Erythroblast (primary cell): ENCODE measurements around the gene ASCC1.
A peak's percentile ranks its signal among the peaks of the same experiment; 100 is the strongest.

ENCODE experiments used
- DNase-seq, 2 experiments: peaks; one replicate each; lab custom pipeline; 2025; lab: John Stamatoyannopoulos, UW
- GATA1 ChIP-seq: IDR thresholded peaks from 2 replicates; pipeline ENCODE4 v1.6.1; 2011; ENCODE audit warnings: low read depth, mild to moderate bottlenecking, control low read depth, low read length, moderate library complexity
- POLR2A ChIP-seq: IDR thresholded peaks from 2 replicates; pipeline ENCODE4 v1.6.1; 2011; ENCODE audit warnings: mild to moderate bottlenecking, low read length

The ASCC1 gene

GRCh38 chr10:72062832-72063702, 153.0 kb downstream of the ASCC1 start:
- TF ChIP-seq GATA1 = no peak
- no peak for TF ChIP-seq POLR2A
- DNase-seq = no peak

GRCh38 chr10:72062382-72062781, 153.7 kb downstream of the ASCC1 start:
- DNase-seq = no peak
- TF ChIP-seq GATA1 (no peak), POLR2A (no peak)

GRCh38 chr10:72061930-72062329, 154.1 kb downstream of the ASCC1 start:
- TF ChIP-seq POLR2A (no peak), GATA1 (no peak)
- DNase-seq = no peak

- DNase-seq = peak in 1 of 2 experiments; percentile 9
- TF ChIP-seq GATA1 = no peak
- no peak for TF ChIP-seq POLR2A
These were observed 154.6 kb downstream of the ASCC1 start for GRCh38 chr10:72061491-72061890.

- DNase-seq = no peak
- no peak for TF ChIP-seq GATA1
- TF ChIP-seq POLR2A = no peak
These were observed 155.9 kb downstream of the ASCC1 start for GRCh38 chr10:72059843-72060822.

- TF ChIP-seq POLR2A (no peak), GATA1 (no peak)
- no peak for DNase-seq
These were observed 156.9 kb downstream of the ASCC1 start for GRCh38 chr10:72058989-72059842.

GRCh38 chr10:72058347-72058898, 157.7 kb downstream of the ASCC1 start:
- no peak for DNase-seq
- no peak for TF ChIP-seq POLR2A
- no peak for TF ChIP-seq GATA1

- DNase-seq = no peak
- no peak for TF ChIP-seq GATA1
- no peak for TF ChIP-seq POLR2A
These were observed 158.9 kb downstream of the ASCC1 start for GRCh38 chr10:72056932-72057751.

GRCh38 chr10:72056113-72056512, 160.0 kb downstream of the ASCC1 start:
- TF ChIP-seq GATA1 (no peak), POLR2A (no peak)

GRCh38 chr10:72053690-72054089, 162.4 kb downstream of the ASCC1 start:
- DNase-seq = no peak
- TF ChIP-seq POLR2A = no peak
- no peak for TF ChIP-seq GATA1

More at GRCh38 chr10:72056113-72056512, 160.0 kb downstream of the ASCC1 start:
- DNase-seq = no peak

- DNase-seq = no peak
- no peak for TF ChIP-seq POLR2A
- no peak for TF ChIP-seq GATA1
These were observed 165.2 kb downstream of the ASCC1 start for GRCh38 chr10:72050873-72051272.

- DNase-seq = no peak
- no peak for TF ChIP-seq GATA1
- no peak for TF ChIP-seq POLR2A
These were observed 165.9 kb downstream of the ASCC1 start for GRCh38 chr10:72049969-72050781.
